Smooth muscle cell (in vitro differentiated cells): ENCODE results near the gene ZNF621. TPM values are rescaled to one million over a fixed set of nuclear protein-coding genes. Genes with fewer than 3 reads are reported as not detected.

Source experiments
- DNase-seq: peaks from one replicate; lab custom pipeline; 2025; ENCODE audit not compliant: unreplicated experiment; lab: John Stamatoyannopoulos, UW
- H2AFZ ChIP-seq: fragments of 200-600 bp; sonication (generic); 2 replicates; pipeline ENCODE4 v1.6.0; 2016; ENCODE audit warnings: antibody characterized with exemption, low read depth, mild to moderate bottlenecking
- H3F3A ChIP-seq: fragments of 200-600 bp; sonication (generic); 2 replicates; pipeline ENCODE4 v1.6.0; 2017; ENCODE audit warnings: antibody characterized with exemption, low read depth
- H3K27ac ChIP-seq: fragments of 200-600 bp; sonication (generic); 2 replicates; pipeline ENCODE4 v1.5.1; 2016; ENCODE audit warnings: low read depth, mild to moderate bottlenecking
- H3K27me3 ChIP-seq: fragments of 200-600 bp; sonication (generic); 2 replicates; pipeline ENCODE4 v1.6.1; 2016; ENCODE audit warnings: low read depth, mild to moderate bottlenecking
- H3K36me3 ChIP-seq: fragments of 200-600 bp; sonication (generic); 2 replicates; pipeline ENCODE4 v1.5.1; 2016; ENCODE audit warnings: low read depth
- H3K4me1 ChIP-seq: fragments of 200-600 bp; sonication (generic); 2 replicates; pipeline ENCODE4 v1.5.1; 2016; ENCODE audit warnings: low read depth
- H3K4me2 ChIP-seq: fragments of 200-600 bp; sonication (generic); 2 replicates; pipeline ENCODE4 v1.6.0; 2016; ENCODE audit warnings: mild to moderate bottlenecking
- H3K4me3 ChIP-seq: fragments of 200-600 bp; sonication (generic); 2 replicates; pipeline ENCODE4 v1.5.1; 2016; ENCODE audit warnings: mild to moderate bottlenecking
- H3K79me2 ChIP-seq: fragments of 200-600 bp; sonication (generic); 2 replicates; pipeline ENCODE4 v1.6.0; 2016; ENCODE audit warnings: low read depth, mild to moderate bottlenecking
- H3K9ac ChIP-seq: fragments of 200-600 bp; sonication (generic); 2 replicates; pipeline ENCODE4 v1.6.0; 2016; ENCODE audit warnings: low read depth
- H3K9me3 ChIP-seq: fragments of 200-600 bp; sonication (generic); replicated peaks from 2 replicates; pipeline ENCODE4 v1.5.1; 2016; ENCODE audit warnings: low read depth
- H4K20me1 ChIP-seq: fragments of 200-600 bp; sonication (generic); 2 replicates; pipeline ENCODE4 v1.6.0; 2016; ENCODE audit warnings: low read depth
- CTCF ChIP-seq: fragments of 200-600 bp; sonication (generic); IDR thresholded peaks from 2 replicates; pipeline ENCODE4 v1.5.1; 2017; ENCODE audit warnings: borderline replicate concordance, mild to moderate bottlenecking, antibody characterized with exemption; ENCODE audit not compliant: insufficient read depth, poor library complexity, severe bottlenecking
- WGBS: methylation state at CpG from one replicate; pipeline ENCODE4 v1.1.7; 2016; ENCODE audit warnings: low lambda C conversion rate; 5-methylcytosine and 5-hydroxymethylcytosine counted together
- polyA plus RNA-seq: library from polyadenylated mRNA; unstranded; fragments of >200 nt; fragmentation: Nextera tagmentation; extraction: Ambion mirVana; gene quantifications from 2 replicates; pipeline ENCODE4 v1.2.1, GENCODE V29; 2016
- total RNA-seq: library from RNA; depleted of rRNA; stranded (reverse); fragments of >200 nt; gene quantifications from 2 replicates; pipeline ENCODE4 v1.2.3, GENCODE V29; 2014

Gene ZNF621
- total and polyA plus RNA-seq, 2 experiments from 2014 or later = 3.4 to 18.3 TPM

- no peak overlapping the region for H3K4me2 ChIP-seq
- WGBS = 57% methylated on average over 7 of the region's 7 CpGs
- H3K9ac ChIP-seq = no peak overlapping the region
- H3K4me1 ChIP-seq = peaks cover 14% of the 10 kb centered on the region
- DNase-seq = no peak
- H3K9me3 ChIP-seq = no peaks in the 10 kb centered on the region
- H3K79me2 ChIP-seq = no peaks in the 10 kb centered on the region
- H3K4me3 ChIP-seq = no peak overlapping the region
- no peak overlapping the region for H3K27ac ChIP-seq
- H3K36me3 ChIP-seq = no peaks in the 10 kb centered on the region
- H3K27me3 ChIP-seq = no peaks in the 10 kb centered on the region
- peaks cover 8% of the 10 kb centered on the region for H3F3A ChIP-seq
- H4K20me1 ChIP-seq = no peaks in the 10 kb centered on the region
- H2AFZ ChIP-seq = no peak overlapping the region
- TF ChIP-seq CTCF = no peak
Measured at GRCh38 chr3:40583691-40584090, 58.9 kb downstream of the ZNF621 start.

GRCh38 chr3:40584625-40585189, 59.9 kb downstream of the ZNF621 start:
- 6% methylated on average over 15 of the region's 15 CpGs for WGBS
- Histone ChIP-seq H3K79me2 (no peaks in the 10 kb centered on the region), H3K4me3 (peak overlapping the region; percentile 33), H4K20me1 (no peaks in the 10 kb centered on the region), H3K27me3 (no peaks in the 10 kb centered on the region), H3K4me1 (peaks cover 14% of the 10 kb centered on the region), H3K27ac (peak overlapping the region; percentile 73), H3K36me3 (no peaks in the 10 kb centered on the region), H3K9me3 (no peaks in the 10 kb centered on the region), H2AFZ (peak overlapping the region; percentile 72), H3K9ac (no peak overlapping the region), H3K4me2 (peak overlapping the region; percentile 87), H3F3A (peaks cover 8% of the 10 kb centered on the region)
- DNase-seq = peak; percentile 69
- peak; percentile 97 for TF ChIP-seq CTCF

- WGBS = 72% methylated on average over 6 of the region's 6 CpGs
- peak overlapping the region; percentile 87 for H3K4me2 ChIP-seq
- no peaks in the 10 kb centered on the region for H3K36me3 ChIP-seq
Measured at GRCh38 chr3:40585381-40586016, 60.7 kb downstream of the ZNF621 start.

More at GRCh38 chr3:40585381-40586016, 60.7 kb downstream of the ZNF621 start:
- Histone ChIP-seq H3K27me3 (no peaks in the 10 kb centered on the region), H3K27ac (peak overlapping the region; percentile 73), H3K4me1 (peaks cover 14% of the 10 kb centered on the region), H3F3A (peaks cover 8% of the 10 kb centered on the region), H3K4me3 (no peak overlapping the region), H2AFZ (peak overlapping the region; percentile 72), H3K79me2 (no peaks in the 10 kb centered on the region), H4K20me1 (no peaks in the 10 kb centered on the region), H3K9me3 (no peaks in the 10 kb centered on the region), H3K9ac (peak overlapping the region; percentile 7)
- no peak for TF ChIP-seq CTCF
- no peak for DNase-seq
